Caco-2 (cell line): ENCODE measurements around the gene LINS1. TPM values are rescaled to one million over a fixed set of nuclear protein-coding genes. Genes with fewer than 3 reads are reported as not detected.

Source experiments
- BruUV-seq: library from RNA; stranded (reverse); fragments of 400-500 nt; replicated peaks from 2 replicates; lab custom pipeline; 2021; lab: Mats Ljungman, UMichigan
- CTCF ChIA-PET: fragments of 300-600 bp; sonication (Branson Sonifier 250); formaldehyde crosslinking; loops from one replicate; lab custom pipeline; 2022; ENCODE audit warnings: antibody characterized with exemption; lab: Charles Lee
- POLR2A ChIA-PET: fragments of 300-600 bp; sonication (Branson Sonifier 250); formaldehyde crosslinking; loops from one replicate; lab custom pipeline; 2022; ENCODE audit warnings: antibody characterized with exemption; lab: Charles Lee
- DNase-seq, 2 experiments: peaks; one replicate each; pipeline versions ENCODE4 v3.0.0 to v3.0.0-alpha.2; 2020 to 2022
- H3K27me3 ChIP-seq: replicated peaks from 2 replicates; pipeline ENCODE4 v1.6.0; 2011; ENCODE audit warnings: low read length; ENCODE audit not compliant: control insufficient read depth, insufficient read depth
- H3K36me3 ChIP-seq: 2 replicates; pipeline ENCODE4 v1.5.1; 2011; ENCODE audit warnings: low read length; ENCODE audit not compliant: control insufficient read depth, insufficient read depth
- H3K4me1 ChIP-seq: fragments of 250-450 bp; sonication (Bioruptor Pico); 2 replicates; pipeline ENCODE4 v1.5.1; 2020; ENCODE audit warnings: mild to moderate bottlenecking
- H3K4me3 ChIP-seq: 2 replicates; pipeline ENCODE4 v1.5.1; 2011; ENCODE audit warnings: low read depth, mild to moderate bottlenecking, control low read depth, low read length
- H3K9me3 ChIP-seq: fragments of 250-450 bp; sonication (Bioruptor Pico); 2 replicates; pipeline ENCODE4 v1.5.1; 2020; ENCODE audit warnings: mild to moderate bottlenecking, moderate library complexity
- H3K27ac Mint-ChIP-seq: one replicate; pipeline ENCODE4 v1.8.0; 2022; ENCODE audit warnings: mixed read lengths; ENCODE audit not compliant: unreplicated experiment
- H3K27me3 Mint-ChIP-seq: one replicate; pipeline ENCODE4 v1.8.0; 2022; ENCODE audit warnings: mixed read lengths; ENCODE audit not compliant: insufficient read depth, unreplicated experiment
- H3K36me3 Mint-ChIP-seq: one replicate; pipeline ENCODE4 v1.8.0; 2022; ENCODE audit warnings: mild to moderate bottlenecking, mixed read lengths; ENCODE audit not compliant: insufficient read depth, unreplicated experiment
- H3K4me1 Mint-ChIP-seq: one replicate; pipeline ENCODE4 v1.8.0; 2022; ENCODE audit warnings: low read depth, mixed read lengths; ENCODE audit not compliant: unreplicated experiment
- H3K4me3 Mint-ChIP-seq: one replicate; pipeline ENCODE4 v1.8.0; 2022; ENCODE audit warnings: mild to moderate bottlenecking, moderate library complexity, mixed read lengths; ENCODE audit not compliant: unreplicated experiment
- H3K9me3 Mint-ChIP-seq: one replicate; pipeline ENCODE4 v1.8.0; 2022; ENCODE audit warnings: mixed read lengths; ENCODE audit not compliant: unreplicated experiment
- intact Hi-C: fragments of 100-400 bp; cut with micrococcal nuclease; formaldehyde crosslinking; loops from one replicate; pipeline ENCODE4 v1.10.0; 2022; ENCODE audit not compliant: unreplicated experiment
- total RNA-seq: library from RNA; stranded (reverse); gene quantifications from 2 replicates; pipeline ENCODE4 v1.2.3, GENCODE V29; 2022
- TF ChIP-seq, protein P1 (sequence below), 2 experiments: fragments of 200-600 bp in 1 of 2; IDR thresholded peaks; 1 replicate in 1 of 2; 2 replicates in 1 of 2; pipeline versions ENCODE4 v1.5.1 to v1.8.0; 2011 to 2022; ENCODE audit warnings: antibody characterized with exemption in 1 of 2, control low read depth in 1 of 2, inconsistent platforms in 1 of 2, low read depth in 1 of 2, low read length in 1 of 2, mild to moderate bottlenecking in 1 of 2, moderate library complexity in 1 of 2; ENCODE audit not compliant: insufficient read depth in 1 of 2, severe bottlenecking in 1 of 2, unreplicated experiment in 1 of 2

Gene LINS1
- total RNA-seq, 1 experiment from 2014 or later = 11.0 TPM

DNA sequence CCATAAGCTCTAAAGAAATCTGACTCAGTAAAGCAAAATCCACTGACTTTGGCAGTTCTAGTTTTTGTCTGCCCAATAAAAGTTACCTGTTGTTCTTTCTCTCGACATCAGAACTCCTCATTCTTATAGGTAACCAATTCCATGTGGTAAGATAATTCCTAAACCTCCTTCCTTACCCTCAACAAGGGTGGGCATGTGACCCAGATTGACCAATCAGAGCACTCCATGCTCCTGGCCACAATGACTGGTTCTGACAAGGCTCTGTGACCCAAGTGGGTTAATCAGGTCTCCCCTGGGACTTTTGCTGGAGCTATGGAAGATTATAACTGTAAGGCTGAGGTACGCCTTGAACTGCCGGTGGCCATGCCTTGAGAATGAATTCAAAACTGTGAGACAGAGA lies 31.7 kb downstream of the LINS1 start:
- H3K36me3 ChIP-seq = no peaks in the 10 kb centered on the region
- H3K4me3 Mint-ChIP-seq = no peak overlapping the region

DNA sequence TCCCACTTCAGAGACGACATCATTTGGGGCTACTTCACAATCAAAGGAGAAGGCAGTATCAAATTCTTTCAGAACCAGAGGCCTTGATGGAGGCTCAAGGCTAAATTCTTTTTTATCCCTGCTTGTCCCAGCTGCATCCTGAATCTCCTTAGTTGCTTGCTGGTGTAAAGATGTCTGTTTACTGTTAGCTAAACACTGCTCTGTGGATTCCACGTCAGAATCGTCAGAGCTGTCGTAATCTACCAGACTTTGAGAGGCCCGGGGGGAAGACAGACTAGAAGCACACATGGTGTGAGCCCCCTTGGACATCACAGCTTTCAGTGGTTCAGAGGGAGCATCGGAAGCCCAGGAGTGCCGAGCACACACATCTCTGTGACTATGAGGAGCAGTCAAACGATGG lies 32.6 kb downstream of the LINS1 start:
- Histone ChIP-seq H3K4me1 (no peaks in the 10 kb centered on the region), H3K36me3 (no peaks in the 10 kb centered on the region), H3K27me3 (no peaks in the 10 kb centered on the region), H3K9me3 (no peaks in the 10 kb centered on the region), H3K4me3 (no peak overlapping the region)
- Mint-ChIP-seq H3K36me3 (peaks cover 5% of the 10 kb centered on the region), H3K27me3 (no peaks in the 10 kb centered on the region), H3K4me3 (no peak overlapping the region), H3K4me1 (no peaks in the 10 kb centered on the region), H3K9me3 (no peaks in the 10 kb centered on the region), H3K27ac (no peak overlapping the region)
- DNase-seq = no peak
- TF ChIP-seq, protein P1, sequence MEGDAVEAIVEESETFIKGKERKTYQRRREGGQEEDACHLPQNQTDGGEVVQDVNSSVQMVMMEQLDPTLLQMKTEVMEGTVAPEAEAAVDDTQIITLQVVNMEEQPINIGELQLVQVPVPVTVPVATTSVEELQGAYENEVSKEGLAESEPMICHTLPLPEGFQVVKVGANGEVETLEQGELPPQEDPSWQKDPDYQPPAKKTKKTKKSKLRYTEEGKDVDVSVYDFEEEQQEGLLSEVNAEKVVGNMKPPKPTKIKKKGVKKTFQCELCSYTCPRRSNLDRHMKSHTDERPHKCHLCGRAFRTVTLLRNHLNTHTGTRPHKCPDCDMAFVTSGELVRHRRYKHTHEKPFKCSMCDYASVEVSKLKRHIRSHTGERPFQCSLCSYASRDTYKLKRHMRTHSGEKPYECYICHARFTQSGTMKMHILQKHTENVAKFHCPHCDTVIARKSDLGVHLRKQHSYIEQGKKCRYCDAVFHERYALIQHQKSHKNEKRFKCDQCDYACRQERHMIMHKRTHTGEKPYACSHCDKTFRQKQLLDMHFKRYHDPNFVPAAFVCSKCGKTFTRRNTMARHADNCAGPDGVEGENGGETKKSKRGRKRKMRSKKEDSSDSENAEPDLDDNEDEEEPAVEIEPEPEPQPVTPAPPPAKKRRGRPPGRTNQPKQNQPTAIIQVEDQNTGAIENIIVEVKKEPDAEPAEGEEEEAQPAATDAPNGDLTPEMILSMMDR (IDR thresholded peaks at IDR 0.05; ENCODE audit: insufficient read depth in 1 of 2, low read depth in 1 of 2, low read length in 1 of 2, severe bottlenecking in 1 of 2, unreplicated experiment in 1 of 2) = no peak
- ChIA-PET POLR2A (no interaction called here), CTCF (no interaction called here)
- intact Hi-C loops = no loop called here
- BruUV-seq = no TSS peak

More for the DNA sequence above, 31.7 kb downstream of the LINS1 start:
- no peaks in the 10 kb centered on the region for H3K27me3 ChIP-seq
- BruUV-seq = no TSS peak
- CTCF ChIA-PET = no interaction called here
- H3K9me3 ChIP-seq = no peaks in the 10 kb centered on the region
- H3K27me3 Mint-ChIP-seq = no peaks in the 10 kb centered on the region
- DNase-seq = no peak
- H3K36me3 Mint-ChIP-seq = peaks cover 5% of the 10 kb centered on the region
- POLR2A ChIA-PET = no interaction called here
- no peaks in the 10 kb centered on the region for H3K4me1 Mint-ChIP-seq
- no peak overlapping the region for H3K27ac Mint-ChIP-seq
- intact Hi-C loops = loop anchor here (5.0 kb wide), 1 partner anchor 218 kb away; no protein-coding TSS in a partner anchor
- no peaks in the 10 kb centered on the region for H3K4me1 ChIP-seq
- H3K4me3 ChIP-seq = no peak overlapping the region
- TF ChIP-seq, protein P1 (IDR thresholded peaks at IDR 0.05; ENCODE audit: insufficient read depth in 1 of 2, low read depth in 1 of 2, low read length in 1 of 2, severe bottlenecking in 1 of 2, unreplicated experiment in 1 of 2) = no peak
- no peaks in the 10 kb centered on the region for H3K9me3 Mint-ChIP-seq

DNA sequence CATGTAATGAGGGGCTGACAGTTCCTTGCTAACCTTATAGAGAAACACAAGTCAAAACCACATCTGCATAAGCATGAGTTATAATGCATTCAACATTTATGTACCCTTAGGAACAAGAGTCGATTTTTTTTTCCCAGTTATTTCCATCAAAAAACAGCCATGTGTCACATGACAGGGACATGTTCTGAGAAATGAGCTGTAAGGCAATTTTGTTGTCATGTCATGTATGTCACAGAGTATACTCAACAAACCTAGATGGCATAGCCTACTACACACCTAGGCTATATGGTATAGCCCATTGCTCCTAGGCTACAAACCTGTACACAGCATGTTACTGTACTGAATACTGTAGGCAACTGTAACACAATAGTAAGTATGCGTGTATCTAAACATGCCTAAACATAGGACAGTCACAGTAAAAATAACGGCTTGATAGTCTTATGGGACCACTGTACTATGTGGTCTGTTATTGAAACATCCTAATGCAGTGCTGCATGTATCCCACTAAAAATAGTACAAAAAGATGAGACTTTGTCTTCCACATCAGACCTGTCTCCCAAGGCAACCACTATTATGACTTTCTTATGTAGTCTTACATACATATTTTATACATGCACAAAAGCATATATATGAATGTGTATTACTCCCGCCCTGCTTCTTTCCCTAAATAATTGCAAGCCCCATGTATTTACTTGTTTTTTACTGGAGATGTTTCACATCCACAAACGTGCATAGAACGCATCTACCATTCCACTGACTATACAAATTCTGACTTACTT lies 34.9 kb downstream of the LINS1 start:
- no TSS peak for BruUV-seq
- no peaks in the 10 kb centered on the region for H3K4me1 ChIP-seq
- H3K36me3 ChIP-seq = no peaks in the 10 kb centered on the region
- no peak overlapping the region for H3K4me3 ChIP-seq
- H3K27me3 ChIP-seq = no peaks in the 10 kb centered on the region
- Mint-ChIP-seq H3K4me3 (no peak overlapping the region), H3K4me1 (no peaks in the 10 kb centered on the region), H3K27ac (no peak overlapping the region), H3K9me3 (no peaks in the 10 kb centered on the region), H3K27me3 (no peaks in the 10 kb centered on the region), H3K36me3 (peaks cover 5% of the 10 kb centered on the region)
- H3K9me3 ChIP-seq = no peaks in the 10 kb centered on the region
- TF ChIP-seq, protein P1 (IDR thresholded peaks at IDR 0.05; ENCODE audit: insufficient read depth in 1 of 2, low read depth in 1 of 2, low read length in 1 of 2, severe bottlenecking in 1 of 2, unreplicated experiment in 1 of 2) = no peak
- no peak for DNase-seq
- CTCF ChIA-PET = no interaction called here
- POLR2A ChIA-PET = no interaction called here
- intact Hi-C loops = no loop called here
